LNCaP clone FGC (cell line): ENCODE data around the gene DNAJC17.

ENCODE experiments used
- DNase-seq: peaks from one replicate; pipeline ENCODE4 v3.0.0-alpha.2; 2011; ENCODE audit warnings: low read depth
- H3K4me3 ChIP-seq: 2 replicates; pipeline ENCODE4 v1.5.1; 2011; ENCODE audit warnings: mild to moderate bottlenecking, low read depth, low read length, control low read depth
- CTCF ChIP-seq: IDR thresholded peaks from 2 replicates; pipeline ENCODE4 v1.5.1; 2012; ENCODE audit warnings: mild to moderate bottlenecking; ENCODE audit not compliant: control insufficient read depth, insufficient read depth; ENCODE audit errors: extremely low read depth

Gene DNAJC17

GRCh38 chr15:40831861-40832260 is 24.6 kb upstream of the DNAJC17 start:
- no peak for TF ChIP-seq CTCF

GRCh38 chr15:40830884-40831283 is 23.6 kb upstream of the DNAJC17 start:
- no peak for DNase-seq
- no peak overlapping the region for H3K4me3 ChIP-seq
- no peak for TF ChIP-seq CTCF

More at GRCh38 chr15:40831861-40832260, 24.6 kb upstream of the DNAJC17 start:
- no peak overlapping the region for H3K4me3 ChIP-seq
- DNase-seq = no peak

GRCh38 chr15:40829115-40829514 is 21.8 kb upstream of the DNAJC17 start:
- no peak for DNase-seq
- H3K4me3 ChIP-seq = no peak overlapping the region
- no peak for TF ChIP-seq CTCF

GRCh38 chr15:40828447-40829036 is 21.3 kb upstream of the DNAJC17 start, which contains the start of gene PPP1R14D:
Gene PPP1R14D, minus strand, starts transcription at chr15:40828708. Its CDS starts 67 bp downstream, at chr15:40828641.
- no peak within 1 kb of the TSS for H3K4me3 ChIP-seq
- DNase-seq = no peak
- TF ChIP-seq CTCF = no peak

- no peak for TF ChIP-seq CTCF
- DNase-seq = no peak
- H3K4me3 ChIP-seq = no peak overlapping the region
Measured at GRCh38 chr15:40826423-40827075, 19.3 kb upstream of the DNAJC17 start.

- H3K4me3 ChIP-seq = no peak overlapping the region
- no peak for DNase-seq
- TF ChIP-seq CTCF = no peak
Measured at GRCh38 chr15:40825661-40826422, 18.6 kb upstream of the DNAJC17 start.
